ES-I3 (cell line): ENCODE data around the gene EPM2AIP1.
"Not testable (repeated sequence)": the region's sequence is repeated elsewhere in the genome, so short reads cannot be mapped to it uniquely, and the experiment has no call there.

Source experiments
- H3K36me3 ChIP-seq: 2 replicates; pipeline ENCODE4 v1.6.1; 2013; ENCODE audit warnings: mild to moderate bottlenecking, low read length, control low read depth, moderate library complexity; ENCODE audit not compliant: insufficient read depth
- H3K4me1 ChIP-seq: 2 replicates; pipeline ENCODE4 v1.6.1; 2013; ENCODE audit warnings: mild to moderate bottlenecking, control low read depth, low read length; ENCODE audit not compliant: insufficient read depth
- H3K9ac ChIP-seq: 2 replicates; pipeline ENCODE4 v1.6.1; 2013; ENCODE audit warnings: low read depth, mild to moderate bottlenecking, low read length, moderate library complexity
- H3K9me3 ChIP-seq: 2 replicates; pipeline ENCODE4 v1.6.1; 2013; ENCODE audit warnings: mild to moderate bottlenecking, low read length, moderate library complexity; ENCODE audit not compliant: control insufficient read depth, insufficient read depth

EPM2AIP1 gene

GRCh38 chr3:36972163-36972562, 20.8 kb downstream of the EPM2AIP1 start:
- Histone ChIP-seq H3K9me3 (no peaks in the 10 kb centered on the region), H3K36me3 (no peaks in the 10 kb centered on the region), H3K9ac (no peak overlapping the region), H3K4me1 (peaks cover 10% of the 10 kb centered on the region; the same call in 1 of the 2 replicates)

- Histone ChIP-seq H3K4me1 (peaks cover 10% of the 10 kb centered on the region; the same call in 1 of the 2 replicates), H3K9me3 (no peaks in the 10 kb centered on the region), H3K9ac (no peak overlapping the region), H3K36me3 (no peaks in the 10 kb centered on the region)
Observed at GRCh38 chr3:36969540-36970432, 23.1 kb downstream of the EPM2AIP1 start.

- H3K9ac ChIP-seq, result no peak overlapping the region
- no peaks in the 10 kb centered on the region for H3K9me3 ChIP-seq
- H3K36me3 ChIP-seq, result no peaks in the 10 kb centered on the region
- H3K4me1 ChIP-seq, result peaks cover 10% of the 10 kb centered on the region; the same call in 1 of the 2 replicates
Observed at GRCh38 chr3:36969085-36969484, 23.8 kb downstream of the EPM2AIP1 start.

GRCh38 chr3:36965440-36965839, 27.5 kb downstream of the EPM2AIP1 start:
- peaks cover 10% of the 10 kb centered on the region; the same call in 1 of the 2 replicates for H3K4me1 ChIP-seq
- no peaks in the 10 kb centered on the region for H3K9me3 ChIP-seq
- no peaks in the 10 kb centered on the region for H3K36me3 ChIP-seq
- H3K9ac ChIP-seq, result no peak overlapping the region

GRCh38 chr3:36964817-36965216, 28.1 kb downstream of the EPM2AIP1 start:
- Histone ChIP-seq H3K4me1 (peaks cover 6% of the 10 kb centered on the region; the same call in 1 of the 2 replicates), H3K36me3 (no peaks in the 10 kb centered on the region), H3K9me3 (no peaks in the 10 kb centered on the region), H3K9ac (no peak overlapping the region)

- no peaks in the 10 kb centered on the region for H3K9me3 ChIP-seq
Observed at GRCh38 chr3:36964331-36964730, 28.6 kb downstream of the EPM2AIP1 start.

GRCh38 chr3:36963008-36963407, 29.9 kb downstream of the EPM2AIP1 start:
- not testable (repeated sequence) for H3K9me3 ChIP-seq, H3K9ac ChIP-seq, H3K36me3 ChIP-seq, H3K4me1 ChIP-seq

More at GRCh38 chr3:36964331-36964730, 28.6 kb downstream of the EPM2AIP1 start:
- Histone ChIP-seq H3K36me3 (no peaks in the 10 kb centered on the region), H3K4me1 (0 out of 2 replicates have a peak, but pooled peaks cover 3% of the 10 kb centered on the region), H3K9ac (no peak overlapping the region)

- Histone ChIP-seq H3K9ac (no peak overlapping the region), H3K9me3 (no peaks in the 10 kb centered on the region), H3K36me3 (no peaks in the 10 kb centered on the region), H3K4me1 (0 out of 2 replicates have a peak, but pooled peaks cover 6% of the 10 kb centered on the region)
Observed at GRCh38 chr3:36960502-36960901, 32.4 kb downstream of the EPM2AIP1 start.

- Histone ChIP-seq H3K9ac (no peak overlapping the region), H3K4me1 (0 out of 2 replicates have a peak, but pooled peaks cover 6% of the 10 kb centered on the region), H3K36me3 (no peaks in the 10 kb centered on the region), H3K9me3 (no peaks in the 10 kb centered on the region)
Observed at GRCh38 chr3:36959821-36960220, 33.1 kb downstream of the EPM2AIP1 start.

- Histone ChIP-seq H3K4me1 (0 out of 2 replicates have a peak, but pooled peaks cover 6% of the 10 kb centered on the region), H3K9ac (no peak overlapping the region), H3K36me3 (no peaks in the 10 kb centered on the region), H3K9me3 (no peaks in the 10 kb centered on the region)
Observed at GRCh38 chr3:36957862-36958686, 34.9 kb downstream of the EPM2AIP1 start.

GRCh38 chr3:36957063-36957462, 35.9 kb downstream of the EPM2AIP1 start:
- H3K4me1 ChIP-seq, result 0 out of 2 replicates have a peak, but pooled peaks cover 6% of the 10 kb centered on the region
- no peaks in the 10 kb centered on the region for H3K36me3 ChIP-seq
- no peak overlapping the region for H3K9ac ChIP-seq
- no peaks in the 10 kb centered on the region for H3K9me3 ChIP-seq

GRCh38 chr3:36956155-36956554, 36.8 kb downstream of the EPM2AIP1 start:
- Histone ChIP-seq H3K36me3 (no peaks in the 10 kb centered on the region), H3K9me3 (no peaks in the 10 kb centered on the region), H3K9ac (no peak overlapping the region), H3K4me1 (0 out of 2 replicates have a peak, but pooled peaks cover 6% of the 10 kb centered on the region)

GRCh38 chr3:36954452-36955134, 38.3 kb downstream of the EPM2AIP1 start:
- Histone ChIP-seq H3K36me3 (no peaks in the 10 kb centered on the region), H3K4me1 (0 out of 2 replicates have a peak, but pooled peaks cover 6% of the 10 kb centered on the region), H3K9me3 (no peaks in the 10 kb centered on the region), H3K9ac (no peak overlapping the region)

- not testable (repeated sequence) for H3K4me1 ChIP-seq, H3K9me3 ChIP-seq, H3K36me3 ChIP-seq, H3K9ac ChIP-seq
Observed at GRCh38 chr3:36947814-36948213, 45.1 kb downstream of the EPM2AIP1 start.
